Measurements from ENCODE around the gene RAPSN. TPM values are rescaled to one million over a fixed set of nuclear protein-coding genes. Genes with fewer than 3 reads are reported as not detected.

Gene RAPSN
- total RNA-seq, 1 experiment from 2014 or later = not detected

- in situ Hi-C loops (cut with HindIII; ENCODE audit: low pct_unique_long_range_greater_than_20kb, low sequenced_read_pairs) = no loop called here
- DNase-seq (ENCODE audit: low read depth, low spot score) = no peak
These were observed 48.1 kb downstream of the RAPSN start for GRCh38 chr11:47400768-47401279.

- in situ Hi-C loops (cut with HindIII; ENCODE audit: low pct_unique_long_range_greater_than_20kb, low sequenced_read_pairs) = no loop called here
- no peak for DNase-seq (ENCODE audit: low read depth, low spot score)
These were observed 48.8 kb downstream of the RAPSN start for GRCh38 chr11:47399860-47400767.

- in situ Hi-C loops (cut with HindIII; ENCODE audit: low pct_unique_long_range_greater_than_20kb, low sequenced_read_pairs) = no loop called here
- DNase-seq (ENCODE audit: low read depth, low spot score) = no peak
These were observed 50.4 kb downstream of the RAPSN start for GRCh38 chr11:47398551-47398950.

DNA sequence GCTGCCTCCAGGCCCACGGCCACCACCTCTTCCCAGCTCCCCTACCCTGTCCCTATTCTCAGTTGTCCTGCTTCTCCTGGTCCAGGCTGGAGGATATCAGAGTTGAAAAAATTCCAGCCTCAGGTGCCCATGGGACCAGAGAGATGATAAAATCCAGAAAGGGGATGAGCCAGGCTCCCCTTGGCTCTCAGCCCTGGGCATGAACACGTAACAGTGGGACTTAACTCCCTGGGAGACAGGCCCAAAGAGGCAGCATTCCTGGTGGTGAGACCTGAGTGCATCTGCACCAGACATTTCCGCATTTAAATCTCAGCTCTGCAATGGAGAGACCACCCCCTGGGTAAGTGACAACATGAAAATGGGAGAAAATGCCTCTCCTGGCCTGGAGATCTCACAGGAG is 50.9 kb downstream of the RAPSN start:
- in situ Hi-C loops (cut with HindIII; ENCODE audit: low pct_unique_long_range_greater_than_20kb, low sequenced_read_pairs) = no loop called here
- DNase-seq (ENCODE audit: low read depth, low spot score) = no peak

DNA sequence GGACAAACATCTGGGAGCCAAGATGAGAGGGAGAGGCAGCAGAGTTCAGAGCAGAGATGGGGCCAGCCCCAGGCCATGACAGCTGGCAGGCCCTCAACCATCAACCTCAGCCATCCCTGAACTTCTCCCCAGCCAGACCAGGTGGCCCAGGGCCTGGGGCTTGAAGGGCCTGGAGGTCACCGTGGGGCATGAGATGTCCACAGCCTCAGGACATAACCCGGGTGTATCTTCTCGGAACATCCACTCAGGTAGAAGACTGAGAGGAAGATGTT is 53.0 kb downstream of the RAPSN start:
- DNase-seq (ENCODE audit: low read depth, low spot score) = no peak
- in situ Hi-C loops (cut with HindIII; ENCODE audit: low pct_unique_long_range_greater_than_20kb, low sequenced_read_pairs) = no loop called here

- in situ Hi-C loops (cut with HindIII; ENCODE audit: low pct_unique_long_range_greater_than_20kb, low sequenced_read_pairs) = no loop called here
- no peak for DNase-seq (ENCODE audit: low read depth, low spot score)
These were observed 53.5 kb downstream of the RAPSN start for GRCh38 chr11:47395223-47396048.

DNA sequence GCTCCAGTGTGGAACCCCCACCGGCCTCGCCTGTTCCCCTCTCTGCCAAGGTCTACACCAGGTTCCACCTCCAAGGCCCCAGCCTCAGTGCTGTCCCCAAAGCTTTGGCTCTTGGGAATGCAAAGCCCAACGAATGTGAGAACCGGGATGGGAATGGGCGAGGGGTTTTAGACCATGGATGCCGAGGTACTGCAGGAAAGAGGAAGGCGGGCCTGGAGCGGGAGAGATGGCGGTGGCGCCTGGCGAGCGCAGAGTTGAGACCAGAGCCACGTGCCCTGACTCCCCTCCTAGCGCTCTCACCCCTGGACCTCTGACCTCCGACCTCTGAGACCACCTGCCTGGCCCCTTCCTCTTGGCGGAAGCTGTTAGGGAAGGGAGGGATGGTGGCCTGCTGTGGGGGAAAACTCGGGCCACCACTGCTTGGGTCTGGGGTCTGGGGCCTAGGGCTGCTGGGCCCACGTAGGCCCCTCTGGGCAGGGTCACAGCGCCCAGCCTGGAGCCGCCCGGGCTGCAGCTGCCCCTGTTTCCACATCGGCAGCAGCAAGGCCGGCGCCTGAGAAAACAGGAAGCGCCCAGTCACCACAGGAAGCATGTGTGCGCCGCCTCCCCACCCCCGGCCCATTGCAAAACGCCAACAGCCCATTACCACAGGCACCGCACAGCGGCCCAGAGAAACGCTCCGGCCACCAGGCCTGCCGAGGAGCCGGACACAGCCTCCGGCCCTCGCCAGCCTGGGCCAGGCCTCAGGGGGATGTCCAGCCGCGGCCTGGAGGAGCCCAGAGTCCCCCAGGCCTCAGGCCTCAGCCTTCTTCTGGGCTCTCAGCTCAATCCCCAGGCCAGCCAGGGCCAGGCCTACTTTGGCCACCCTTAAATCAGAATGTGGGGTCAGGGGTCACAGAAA is 54.4 kb downstream of the RAPSN start:
- in situ Hi-C loops (cut with HindIII; ENCODE audit: low pct_unique_long_range_greater_than_20kb, low sequenced_read_pairs) = no loop called here
- no peak for DNase-seq (ENCODE audit: low read depth, low spot score)

DNA sequence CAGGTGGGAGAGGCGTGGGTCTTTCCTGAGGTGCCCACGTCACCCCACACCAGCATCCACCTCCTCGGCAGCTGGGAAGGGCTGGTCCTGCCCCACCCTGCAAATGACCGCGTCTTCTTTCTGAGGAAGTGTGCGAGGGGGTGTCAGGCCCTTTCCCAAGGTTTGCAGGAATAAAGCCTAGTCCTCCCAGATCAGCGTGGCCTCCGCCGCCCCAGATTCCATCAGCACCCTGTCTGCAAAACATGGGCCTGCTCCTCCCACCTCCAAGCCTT is 55.0 kb downstream of the RAPSN start:
- DNase-seq (ENCODE audit: low read depth, low spot score) = no peak
- in situ Hi-C loops (cut with HindIII; ENCODE audit: low pct_unique_long_range_greater_than_20kb, low sequenced_read_pairs) = no loop called here

- DNase-seq (ENCODE audit: low read depth, low spot score) = no peak
- in situ Hi-C loops (cut with HindIII; ENCODE audit: low pct_unique_long_range_greater_than_20kb, low sequenced_read_pairs) = no loop called here
These were observed 55.5 kb downstream of the RAPSN start for GRCh38 chr11:47393163-47394049.

DNA sequence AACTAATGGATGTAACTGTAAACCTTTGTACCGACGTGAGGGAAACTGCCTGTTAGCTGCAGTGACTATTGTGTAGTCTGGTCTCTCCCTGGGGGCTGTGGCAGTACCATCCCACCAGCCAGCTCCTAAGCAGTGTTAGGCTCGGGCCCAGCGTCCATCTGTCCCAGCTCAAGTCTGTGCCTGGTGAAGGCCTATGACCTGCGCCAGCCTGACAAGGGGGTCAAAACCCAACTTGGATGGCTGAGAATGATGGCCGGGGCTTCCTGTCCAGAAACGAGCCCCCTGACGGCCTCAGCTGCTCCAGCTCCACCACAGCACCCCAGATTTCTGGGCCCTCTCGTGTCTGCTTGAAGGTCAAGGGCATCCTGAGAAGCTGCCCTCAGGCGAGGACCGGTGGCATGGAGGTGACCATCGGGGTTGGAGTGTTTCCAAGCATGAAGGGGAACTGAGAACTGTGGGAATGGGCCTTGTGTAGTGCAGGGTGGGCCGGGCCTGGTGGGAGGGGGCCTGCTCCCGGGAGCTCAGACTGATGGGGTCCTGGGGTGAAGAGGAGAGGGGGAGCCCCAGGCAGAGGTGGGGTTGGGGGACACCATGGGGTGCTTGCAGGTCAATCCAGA is 56.3 kb downstream of the RAPSN start:
- no peak for DNase-seq (ENCODE audit: low read depth, low spot score)
- in situ Hi-C loops (cut with HindIII; ENCODE audit: low pct_unique_long_range_greater_than_20kb, low sequenced_read_pairs) = no loop called here

DNA sequence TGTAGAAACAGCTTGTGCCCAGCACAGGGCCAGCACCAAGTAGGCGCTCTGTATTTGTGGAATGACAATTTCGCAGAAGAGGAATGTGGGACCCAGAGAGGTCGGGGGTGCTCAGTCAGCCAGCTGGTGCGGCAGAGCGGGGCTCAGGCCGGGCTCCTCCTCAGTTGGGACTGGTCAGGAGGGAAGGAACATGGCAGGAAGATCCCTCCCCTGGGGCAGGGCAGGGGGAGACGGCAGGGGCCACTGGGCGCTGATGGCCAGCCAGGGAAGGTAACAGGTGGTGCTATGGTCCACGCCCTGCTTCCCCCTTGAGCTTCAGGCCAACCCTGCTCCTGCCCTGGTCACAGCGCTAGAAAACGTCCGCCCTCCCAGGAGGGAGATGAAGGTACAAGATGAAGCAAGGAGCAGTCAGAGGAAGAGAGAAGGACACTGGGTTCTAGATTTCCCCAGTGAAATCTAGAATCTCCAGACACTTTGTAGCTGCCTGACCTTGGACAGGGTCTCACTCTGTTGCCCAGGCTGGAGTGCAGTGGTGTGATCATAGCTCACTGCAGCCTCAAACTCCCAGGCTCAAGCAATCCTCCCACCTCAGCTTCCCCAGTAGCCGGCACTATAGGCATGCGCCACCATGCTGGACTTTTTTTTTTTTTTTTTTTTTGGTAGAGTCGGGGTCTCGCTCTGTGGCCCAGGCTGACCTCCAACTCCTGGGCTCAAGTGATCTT is 57.1 kb downstream of the RAPSN start:
- no peak for DNase-seq (ENCODE audit: low read depth, low spot score)
- in situ Hi-C loops (cut with HindIII; ENCODE audit: low pct_unique_long_range_greater_than_20kb, low sequenced_read_pairs) = no loop called here

- in situ Hi-C loops (cut with HindIII; ENCODE audit: low pct_unique_long_range_greater_than_20kb, low sequenced_read_pairs) = no loop called here
- DNase-seq (ENCODE audit: low read depth, low spot score) = no peak
These were observed 57.8 kb downstream of the RAPSN start for GRCh38 chr11:47391077-47391583.

DNA sequence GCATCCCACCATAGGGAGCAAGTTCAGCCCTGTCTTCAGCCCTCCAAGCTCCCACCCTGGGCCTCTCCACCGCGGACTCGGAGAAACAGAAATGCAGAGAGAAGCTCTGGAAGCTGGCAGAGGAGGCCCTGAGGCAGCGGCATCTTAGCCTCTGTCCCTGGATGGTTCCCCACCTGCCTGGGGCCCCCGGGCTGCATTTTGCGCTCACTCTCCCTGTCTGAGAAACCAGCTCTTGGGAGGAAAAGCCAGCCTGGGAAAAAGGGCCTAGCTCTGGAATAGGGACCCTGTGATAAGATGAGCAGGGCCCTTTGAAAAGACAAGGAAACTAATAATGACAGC is 58.5 kb downstream of the RAPSN start:
- DNase-seq (ENCODE audit: low read depth, low spot score) = no peak
- in situ Hi-C loops (cut with HindIII; ENCODE audit: low pct_unique_long_range_greater_than_20kb, low sequenced_read_pairs) = no loop called here

- DNase-seq (ENCODE audit: low read depth, low spot score) = no peak
- in situ Hi-C loops (cut with HindIII; ENCODE audit: low pct_unique_long_range_greater_than_20kb, low sequenced_read_pairs) = no loop called here
These were observed 59.1 kb downstream of the RAPSN start for GRCh38 chr11:47389577-47390421.
